OCI-LY7 (cell line): ENCODE data around the gene TPST2. TPM values are rescaled to one million over a fixed set of nuclear protein-coding genes. Genes with fewer than 3 reads are reported as not detected.

Experiments used
- BruUV-seq: library from RNA; stranded (reverse); fragments of 400-500 nt; replicated peaks from 2 replicates; lab custom pipeline; 2021; lab: Mats Ljungman, UMichigan
- CTCF ChIA-PET: fragments of 300-600 bp; sonication (Branson Sonifier 250); formaldehyde crosslinking; loops from one replicate; lab custom pipeline; 2022; ENCODE audit warnings: antibody characterized with exemption; ENCODE audit not compliant: unreplicated experiment; lab: Charles Lee
- POLR2A ChIA-PET: fragments of 300-600 bp; sonication (Branson Sonifier 250); formaldehyde crosslinking; loops from one replicate; lab custom pipeline; 2022; ENCODE audit warnings: antibody characterized with exemption; lab: Charles Lee
- DNase-seq: peaks from one replicate; pipeline ENCODE4 v3.0.0-alpha.2; 2015; ENCODE audit warnings: low spot score
- H2AFZ ChIP-seq: fragments of 200-600 bp; sonication (generic), shearing (Covaris generic); 2 replicates; pipeline ENCODE4 v1.6.1; 2014; ENCODE audit warnings: mild to moderate bottlenecking, antibody characterized with exemption, low read length, moderate library complexity
- H3K27ac ChIP-seq: fragments of 200-600 bp; sonication (generic); 2 replicates; pipeline ENCODE4 v1.5.1; 2014; ENCODE audit warnings: mixed run types, low read depth, mild to moderate bottlenecking, moderate library complexity, low read length, inconsistent platforms; ENCODE audit not compliant: poor library complexity, severe bottlenecking
- H3K36me3 ChIP-seq: fragments of 200-600 bp; sonication (generic); 2 replicates; pipeline ENCODE4 v1.6.1; 2014; ENCODE audit warnings: mild to moderate bottlenecking, antibody characterized with exemption, low read length, moderate library complexity, mixed read lengths; ENCODE audit not compliant: insufficient read depth
- H3K4me1 ChIP-seq: fragments of 200-600 bp; sonication (generic); 2 replicates; pipeline ENCODE4 v1.5.1; 2014; ENCODE audit warnings: mild to moderate bottlenecking, low read length; ENCODE audit not compliant: insufficient read depth, poor library complexity, severe bottlenecking
- H3K4me2 ChIP-seq: fragments of 200-600 bp; sonication (generic); 2 replicates; pipeline ENCODE4 v1.6.1; 2014; ENCODE audit warnings: mild to moderate bottlenecking, low read length
- H3K4me3 ChIP-seq: fragments of 200-600 bp; sonication (generic); 2 replicates; pipeline ENCODE4 v1.5.1; 2014; ENCODE audit warnings: mild to moderate bottlenecking, low read depth, low read length; ENCODE audit not compliant: poor library complexity, severe bottlenecking
- H3K79me2 ChIP-seq: fragments of 200-600 bp; sonication (generic); 2 replicates; pipeline ENCODE4 v1.6.1; 2016; ENCODE audit warnings: low read depth, mild to moderate bottlenecking, low read length, moderate library complexity, mixed read lengths; ENCODE audit not compliant: insufficient read depth
- H3K9me2 ChIP-seq: fragments of 200-600 bp; sonication (generic); 2 replicates; pipeline ENCODE4 v1.6.1; 2016; ENCODE audit warnings: mild to moderate bottlenecking, low read length, mixed read lengths; ENCODE audit not compliant: insufficient read depth
- H3K9me3 ChIP-seq: fragments of 200-600 bp; sonication (generic); 2 replicates; pipeline ENCODE4 v1.6.1; 2014; ENCODE audit warnings: mild to moderate bottlenecking, mixed run types, low read length, mixed read lengths
- H4K20me1 ChIP-seq: fragments of 200-600 bp; sonication (generic); 2 replicates; pipeline ENCODE4 v1.6.1; 2014; ENCODE audit warnings: mild to moderate bottlenecking, antibody characterized with exemption, low read length, moderate library complexity, mixed read lengths; ENCODE audit not compliant: insufficient read depth
- CTCF ChIP-seq: fragments of 200-600 bp; sonication (generic); conservative IDR thresholded peaks from 2 replicates; pipeline ENCODE4 v1.5.1; 2014; ENCODE audit warnings: mild to moderate bottlenecking, antibody characterized with exemption, low read length, moderate library complexity, mixed read lengths
- EZH2phosphoT487 ChIP-seq: fragments of 200-600 bp; sonication (generic); IDR thresholded peaks from 2 replicates; pipeline ENCODE4 v1.6.1; 2018; ENCODE audit warnings: low read depth, borderline replicate concordance, mild to moderate bottlenecking, mixed run types, antibody characterized with exemption, low read length, moderate library complexity, mixed read lengths
- intact Hi-C: fragments of 100-400 bp; cut with micrococcal nuclease; formaldehyde crosslinking; loops from one replicate; pipeline ENCODE4 v1.10.0; 2022; ENCODE audit not compliant: unreplicated experiment
- total RNA-seq, 2 experiments: library from RNA; depleted of rRNA in 1 of 2; stranded (reverse); fragments of >200 nt in 1 of 2; shearing (Covaris generic) in 1 of 2; gene quantifications; 2 replicates each; pipeline ENCODE4 v1.2.3, GENCODE V29; 2014 to 2022

TPST2 gene
- total RNA-seq, 2 experiments from 2014 or later = 12.5 to 19.1 TPM

DNA sequence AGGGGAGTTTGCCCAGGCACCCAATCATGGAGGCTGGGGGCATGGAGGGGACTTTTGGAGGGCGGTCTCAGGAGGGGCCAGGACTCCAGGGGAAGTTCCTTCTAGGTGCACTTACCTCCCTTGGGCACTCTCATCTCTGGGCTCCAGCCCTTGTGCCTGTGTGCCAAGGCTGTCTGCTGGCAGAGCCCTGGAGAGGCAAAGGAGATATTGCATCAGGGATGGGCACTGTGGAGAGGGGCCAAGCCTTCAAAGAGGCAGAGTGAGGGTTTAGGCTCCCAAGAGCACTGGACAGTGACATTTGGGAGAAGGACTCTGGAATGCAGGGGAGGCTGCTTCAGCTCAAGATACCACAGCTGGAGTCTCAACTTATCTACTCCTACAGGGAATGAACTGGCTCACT, 45.4 kb downstream of the TPST2 start:
- Histone ChIP-seq H3K9me2 (no peaks in the 10 kb centered on the region), H3K27ac (no peak overlapping the region), H3K79me2 (no peaks in the 10 kb centered on the region), H3K4me2 (no peak overlapping the region), H3K9me3 (no peaks in the 10 kb centered on the region), H3K4me3 (no peak overlapping the region), H4K20me1 (no peaks in the 10 kb centered on the region), H3K4me1 (peaks cover 25% of the 10 kb centered on the region), H3K36me3 (no peaks in the 10 kb centered on the region), H2AFZ (no peak overlapping the region)
- CTCF ChIA-PET = no interaction called here
- DNase-seq = no peak
- POLR2A ChIA-PET = interaction anchor here (0.9 to 3.8 kb wide), 3 partner anchors 9 to 21 kb away, joined by 3 to 15 read pairs (median 4); no protein-coding TSS in a partner anchor
- TF ChIP-seq CTCF (no peak), EZH2phosphoT487 (no peak)
- intact Hi-C loops = no loop called here
- BruUV-seq = no TSS peak

DNA sequence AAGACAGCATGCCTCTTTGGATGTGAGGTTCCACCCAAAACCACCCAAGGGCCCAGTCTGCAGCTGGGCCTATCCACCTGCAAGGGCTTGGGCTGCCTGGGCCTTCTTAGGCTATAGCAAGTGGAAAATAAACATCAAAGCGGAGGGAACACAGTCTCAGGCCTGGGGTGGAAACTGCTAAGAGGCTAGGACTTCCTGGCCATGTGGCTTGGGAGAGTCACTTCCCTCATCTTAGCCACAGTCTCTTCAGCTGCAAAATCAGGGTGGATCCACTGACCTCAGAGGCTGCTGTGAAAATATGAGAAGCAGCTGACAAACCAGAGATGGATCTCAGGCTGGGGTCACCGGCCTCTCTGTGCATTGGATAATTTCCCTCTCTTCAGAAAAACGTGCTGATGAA, 47.1 kb downstream of the TPST2 start:
- no peaks in the 10 kb centered on the region for H3K9me3 ChIP-seq
- no peaks in the 10 kb centered on the region for H3K79me2 ChIP-seq
- H4K20me1 ChIP-seq = no peaks in the 10 kb centered on the region
- TF ChIP-seq EZH2phosphoT487 (no peak), CTCF (no peak)
- no peak overlapping the region for H2AFZ ChIP-seq
- peak overlapping the region; percentile 38 for H3K27ac ChIP-seq
- DNase-seq = peak; percentile 69
- peak overlapping the region; percentile 35; the same call in 1 of the 2 replicates for H3K4me2 ChIP-seq
- ChIA-PET CTCF (no interaction called here), POLR2A (no interaction called here)
- no TSS peak for BruUV-seq
- intact Hi-C loops = no loop called here
- no peak overlapping the region for H3K4me3 ChIP-seq
- H3K4me1 ChIP-seq = peaks cover 25% of the 10 kb centered on the region
- H3K9me2 ChIP-seq = no peaks in the 10 kb centered on the region
- H3K36me3 ChIP-seq = no peaks in the 10 kb centered on the region

- H3K4me3 ChIP-seq = no peak overlapping the region
- H3K27ac ChIP-seq = no peak overlapping the region
- H3K36me3 ChIP-seq = 0 out of 2 replicates have a peak, but pooled peaks cover 6% of the 10 kb centered on the region
- no peak for DNase-seq
- H3K4me1 ChIP-seq = peaks cover 27% of the 10 kb centered on the region
- TF ChIP-seq EZH2phosphoT487 (no peak), CTCF (no peak)
- no peaks in the 10 kb centered on the region for H3K9me2 ChIP-seq
- no peak overlapping the region for H2AFZ ChIP-seq
- no peak overlapping the region for H3K4me2 ChIP-seq
- no TSS peak for BruUV-seq
- intact Hi-C loops = no loop called here
- no peaks in the 10 kb centered on the region for H3K79me2 ChIP-seq
- ChIA-PET CTCF (no interaction called here), POLR2A (no interaction called here)
- H4K20me1 ChIP-seq = no peaks in the 10 kb centered on the region
- no peaks in the 10 kb centered on the region for H3K9me3 ChIP-seq
Measured at GRCh38 chr22:26541167-26541819, 48.6 kb downstream of the TPST2 start.
